Muscle of leg (tissue), 16 donors: ENCODE measurements around the gene PRKACB. TPM values are rescaled to one million over a fixed set of nuclear protein-coding genes. Genes with fewer than 3 reads are reported as not detected.
"Not testable (repeated sequence)": the region's sequence is repeated elsewhere in the genome, so short reads cannot be mapped to it uniquely, and the experiment has no call there.

Experiments used
- DNase-seq: peaks from one replicate; pipeline ENCODE4 v3.0.0; 2013
- H3K27ac ChIP-seq: one replicate; pipeline ENCODE4 v1.5.1; 2013; ENCODE audit warnings: mild to moderate bottlenecking, low read length, control low read depth
- H3K27me3 ChIP-seq: one replicate; pipeline ENCODE4 v1.6.1; 2013; ENCODE audit warnings: low read length; ENCODE audit not compliant: control insufficient read depth, insufficient read depth
- H3K36me3 ChIP-seq: one replicate; pipeline ENCODE4 v1.6.1; 2013; ENCODE audit warnings: low read length; ENCODE audit not compliant: control insufficient read depth, insufficient read depth
- H3K4me1 ChIP-seq: one replicate; pipeline ENCODE4 v1.6.1; 2013; ENCODE audit warnings: low read length; ENCODE audit not compliant: control insufficient read depth, insufficient read depth
- H3K4me3 ChIP-seq: one replicate; pipeline ENCODE4 v1.5.1; 2013; ENCODE audit warnings: low read length, control low read depth
- H3K9me3 ChIP-seq: replicated peaks from 2 replicates; pipeline ENCODE4 v1.6.1; 2013; ENCODE audit warnings: low read depth, low read length; ENCODE audit not compliant: control insufficient read depth
- WGBS: methylation state at CpG from one replicate; pipeline ENCODE4 v1.1.5; 2013; ENCODE audit warnings: missing lambda C conversion rate; ENCODE audit not compliant: insufficient coverage; 5-methylcytosine and 5-hydroxymethylcytosine counted together
- long read RNA-seq, 11 donors: transcript quantifications; one replicate each; lab custom pipeline, GENCODE V29; 2026
- polyA plus RNA-seq, 8 donors: library from polyadenylated mRNA; unstranded; fragments of 120-200 nt; gene quantifications; one replicate each; pipeline versions ENCODE4 v1.2.1 to v1.2.3, GENCODE V29; 2013; ENCODE audit warnings: inconsistent platforms in 1 of 8, low replicate concordance in 1 of 8; ENCODE audit not compliant: insufficient read length in 8 of 8, insufficient read depth in 1 of 8
- total RNA-seq: library from RNA; stranded (reverse); fragments of 120-200 nt; gene quantifications from one replicate; pipeline ENCODE4 v1.2.4, GENCODE V29; 2013

The PRKACB gene
- total RNA-seq (17.9 TPM), polyA plus RNA-seq (10 to 100 TPM; 17.5 to 30.1 (median 22.3) TPM)
- long read RNA-seq, donor 1, full-length matches to known transcripts = 1 of 1 reads
- long read RNA-seq, donor 1, partial matches to known transcripts = 0 of 1 reads
- long read RNA-seq, donor 1, other reads (novel, unspliced or antisense) = 0 of 1 reads
- long read RNA-seq, donor 2 = 0 reads
- long read RNA-seq, donor 3, full-length matches to known transcripts = 5 of 5 reads
- long read RNA-seq, donor 3, partial matches to known transcripts = 0 of 5 reads
- long read RNA-seq, donor 3, other reads (novel, unspliced or antisense) = 0 of 5 reads
- long read RNA-seq, donor 4, full-length matches to known transcripts = 4 of 4 reads
- long read RNA-seq, donor 4, partial matches to known transcripts = 0 of 4 reads
- long read RNA-seq, donor 4, other reads (novel, unspliced or antisense) = 0 of 4 reads
- long read RNA-seq, donor 5, full-length matches to known transcripts = 5 of 5 reads
- long read RNA-seq, donor 5, partial matches to known transcripts = 0 of 5 reads
- long read RNA-seq, donor 5, other reads (novel, unspliced or antisense) = 0 of 5 reads
- long read RNA-seq, donor 6, full-length matches to known transcripts = 3 of 3 reads
- long read RNA-seq, donor 6, partial matches to known transcripts = 0 of 3 reads
- long read RNA-seq, donor 6, other reads (novel, unspliced or antisense) = 0 of 3 reads
- long read RNA-seq, donor 7, full-length matches to known transcripts = 7 of 7 reads
- long read RNA-seq, donor 7, partial matches to known transcripts = 0 of 7 reads
- long read RNA-seq, donor 7, other reads (novel, unspliced or antisense) = 0 of 7 reads
- long read RNA-seq, donor 8, full-length matches to known transcripts = 5 of 5 reads
- long read RNA-seq, donor 8, partial matches to known transcripts = 0 of 5 reads
- long read RNA-seq, donor 8, other reads (novel, unspliced or antisense) = 0 of 5 reads
- long read RNA-seq, donor 9, full-length matches to known transcripts = 3 of 8 reads
- long read RNA-seq, donor 9, partial matches to known transcripts = 5 of 8 reads
- long read RNA-seq, donor 9, other reads (novel, unspliced or antisense) = 0 of 8 reads
- long read RNA-seq, donor 10, full-length matches to known transcripts = 4 of 4 reads
- long read RNA-seq, donor 10, partial matches to known transcripts = 0 of 4 reads
- long read RNA-seq, donor 10, other reads (novel, unspliced or antisense) = 0 of 4 reads
- long read RNA-seq, donor 11, full-length matches to known transcripts = 1 of 1 reads
- long read RNA-seq, donor 11, partial matches to known transcripts = 0 of 1 reads
- long read RNA-seq, donor 11, other reads (novel, unspliced or antisense) = 0 of 1 reads

- DNase-seq = peak; percentile 51
- H3K36me3 ChIP-seq = no peaks in the 10 kb centered on the region
- H3K27me3 ChIP-seq = no peaks in the 10 kb centered on the region
- WGBS = no CpG with 5 or more reads among the region's 2 CpGs
- H3K4me3 ChIP-seq = no peak within 1 kb of the TSS
- no peaks in the 10 kb centered on the region for H3K4me1 ChIP-seq
- no peaks in the 10 kb centered on the region for H3K9me3 ChIP-seq
- H3K27ac ChIP-seq = no peak within 1 kb of the TSS
Measured at GRCh38 chr1:84143796-84144565, at the start of gene PRKACB. PRKACB (plus strand) TSS chr1:84144271; CDS start chr1:84144362, 91 bp downstream.

- H3K36me3 ChIP-seq = no peaks in the 10 kb centered on the region
- DNase-seq = no peak
- H3K4me1 ChIP-seq = no peaks in the 10 kb centered on the region
- no peak overlapping the region for H3K27ac ChIP-seq
- H3K4me3 ChIP-seq = no peak overlapping the region
- H3K27me3 ChIP-seq = no peaks in the 10 kb centered on the region
- peaks cover 3% of the 10 kb centered on the region for H3K9me3 ChIP-seq
Measured at GRCh38 chr1:84095308-84095707, 48.8 kb upstream of the PRKACB start.

- H3K36me3 ChIP-seq = no peaks in the 10 kb centered on the region
- no peak overlapping the region for H3K27ac ChIP-seq
- no peaks in the 10 kb centered on the region for H3K4me1 ChIP-seq
- H3K9me3 ChIP-seq = peaks cover 3% of the 10 kb centered on the region
- no peak overlapping the region for H3K4me3 ChIP-seq
- no peak for DNase-seq
- no peaks in the 10 kb centered on the region for H3K27me3 ChIP-seq
Measured at GRCh38 chr1:84096176-84096575, 47.9 kb upstream of the PRKACB start.

DNA sequence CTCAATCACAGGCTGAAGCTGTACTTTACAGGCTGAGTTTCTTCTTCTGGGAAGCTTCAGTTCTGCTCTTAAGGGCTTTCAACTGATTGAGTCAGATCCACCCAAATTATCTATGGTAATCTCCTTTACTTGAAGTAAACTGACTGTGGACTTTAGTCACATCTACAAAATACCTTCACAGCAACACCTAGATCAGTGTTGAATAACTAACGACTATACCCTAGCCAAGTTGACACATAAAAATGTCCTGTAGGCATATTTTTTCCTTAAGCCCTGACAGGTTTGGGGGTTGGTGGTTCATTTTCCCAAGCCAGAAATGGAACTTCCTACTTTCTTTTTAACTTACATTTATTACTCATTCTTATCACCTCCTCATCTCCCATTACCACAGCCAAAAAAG lies 42.9 kb upstream of the PRKACB start:
- Histone ChIP-seq H3K36me3 (no peaks in the 10 kb centered on the region), H3K9me3 (no peaks in the 10 kb centered on the region), H3K27me3 (no peaks in the 10 kb centered on the region), H3K27ac (no peak overlapping the region), H3K4me1 (peaks cover 4% of the 10 kb centered on the region), H3K4me3 (no peak overlapping the region)
- DNase-seq = no peak
- WGBS = no CpG with 5 or more reads among the region's 1 CpG

DNA sequence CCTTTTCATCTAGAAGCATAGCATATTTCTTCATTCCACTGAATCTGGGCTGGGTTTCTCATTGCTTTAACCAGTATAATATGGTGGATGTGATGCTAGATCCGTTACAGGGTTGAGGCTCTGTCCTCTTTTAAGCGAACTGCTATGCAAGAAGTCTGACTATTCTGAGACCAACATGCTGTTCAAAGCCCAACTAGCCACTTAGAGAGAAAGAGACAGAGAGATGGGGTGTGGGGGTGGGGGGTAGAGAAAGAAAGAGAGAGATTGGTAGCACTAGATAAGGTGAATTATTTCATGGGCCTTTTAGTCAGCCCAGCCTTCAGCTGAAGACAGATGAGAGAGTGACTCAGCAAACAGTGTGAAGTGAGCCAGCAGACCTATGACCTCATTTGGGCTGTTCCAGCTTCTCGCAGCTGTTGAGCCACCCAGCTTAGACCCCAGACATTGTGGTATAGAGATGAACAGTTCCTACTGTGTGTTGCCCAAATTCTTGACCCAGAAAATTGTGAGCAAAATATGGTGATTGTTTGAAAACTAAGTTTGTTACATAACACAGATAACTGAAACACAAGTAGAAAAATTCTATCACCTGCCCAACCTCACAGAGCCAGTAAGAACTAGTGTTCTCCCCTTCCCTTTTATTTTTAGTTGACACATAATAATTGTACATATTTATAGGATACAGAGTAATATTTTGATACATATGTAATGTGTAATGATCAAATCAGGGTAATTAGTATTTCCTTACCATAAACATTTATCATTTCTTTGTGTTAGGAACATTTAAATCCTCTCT lies 40.7 kb upstream of the PRKACB start:
- Histone ChIP-seq H3K27me3 (no peaks in the 10 kb centered on the region), H3K4me1 (peaks cover 4% of the 10 kb centered on the region), H3K27ac (peak overlapping the region; percentile 10), H3K4me3 (no peak overlapping the region), H3K36me3 (no peaks in the 10 kb centered on the region), H3K9me3 (peaks cover 4% of the 10 kb centered on the region)
- peak; percentile 64 for DNase-seq
- 56% methylated on average over 3 of the region's 3 CpGs for WGBS

DNA sequence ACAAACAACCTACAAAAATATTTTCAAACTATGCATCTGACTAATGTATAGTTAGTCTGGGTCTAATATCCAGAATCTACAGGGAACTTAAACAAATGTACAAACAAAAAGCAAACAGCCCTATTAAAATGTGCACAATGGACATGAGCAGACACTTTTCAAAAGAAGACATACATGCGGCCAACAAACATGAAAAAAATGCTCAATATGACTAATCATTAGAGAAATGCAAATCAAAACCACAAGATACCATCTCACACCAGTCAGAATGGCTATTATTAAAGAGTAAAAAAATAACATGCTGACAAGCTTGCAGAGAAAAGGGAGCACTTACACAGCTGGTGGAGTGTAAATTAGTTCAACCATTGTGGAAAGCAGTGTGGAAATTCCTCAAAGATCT lies 36.5 kb upstream of the PRKACB start:
- H3K27me3 ChIP-seq, H3K4me1 ChIP-seq, H3K27ac ChIP-seq, H3K9me3 ChIP-seq, H3K36me3 ChIP-seq, DNase-seq, H3K4me3 ChIP-seq: not testable (repeated sequence)
- WGBS = no CpG with 5 or more reads among the region's 1 CpG

DNA sequence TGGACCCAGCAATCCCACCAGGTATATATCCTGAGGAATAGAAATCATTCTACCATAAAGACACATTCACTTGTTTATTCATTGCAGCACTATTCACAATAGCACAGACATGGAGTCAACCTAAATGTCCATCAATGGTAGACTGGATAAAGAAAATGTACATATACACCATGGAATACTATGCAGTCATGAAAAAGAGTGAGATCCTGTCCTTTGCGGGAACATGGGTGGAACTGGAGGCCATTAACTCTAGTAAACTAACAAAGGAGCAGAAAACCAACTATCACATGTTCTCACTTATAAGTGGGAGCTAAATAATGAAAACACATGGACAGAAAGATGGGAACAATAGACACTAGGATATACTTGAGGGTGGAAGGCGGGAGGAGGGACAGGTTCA lies 36.1 kb upstream of the PRKACB start:
- no peak for DNase-seq
- H3K4me3 ChIP-seq = no peak overlapping the region
- no peaks in the 10 kb centered on the region for H3K36me3 ChIP-seq
- peaks cover 4% of the 10 kb centered on the region for H3K9me3 ChIP-seq
- H3K27ac ChIP-seq = no peak overlapping the region
- WGBS = no CpG with 5 or more reads among the region's 2 CpGs
- H3K27me3 ChIP-seq = no peaks in the 10 kb centered on the region
- peaks cover 4% of the 10 kb centered on the region for H3K4me1 ChIP-seq

DNA sequence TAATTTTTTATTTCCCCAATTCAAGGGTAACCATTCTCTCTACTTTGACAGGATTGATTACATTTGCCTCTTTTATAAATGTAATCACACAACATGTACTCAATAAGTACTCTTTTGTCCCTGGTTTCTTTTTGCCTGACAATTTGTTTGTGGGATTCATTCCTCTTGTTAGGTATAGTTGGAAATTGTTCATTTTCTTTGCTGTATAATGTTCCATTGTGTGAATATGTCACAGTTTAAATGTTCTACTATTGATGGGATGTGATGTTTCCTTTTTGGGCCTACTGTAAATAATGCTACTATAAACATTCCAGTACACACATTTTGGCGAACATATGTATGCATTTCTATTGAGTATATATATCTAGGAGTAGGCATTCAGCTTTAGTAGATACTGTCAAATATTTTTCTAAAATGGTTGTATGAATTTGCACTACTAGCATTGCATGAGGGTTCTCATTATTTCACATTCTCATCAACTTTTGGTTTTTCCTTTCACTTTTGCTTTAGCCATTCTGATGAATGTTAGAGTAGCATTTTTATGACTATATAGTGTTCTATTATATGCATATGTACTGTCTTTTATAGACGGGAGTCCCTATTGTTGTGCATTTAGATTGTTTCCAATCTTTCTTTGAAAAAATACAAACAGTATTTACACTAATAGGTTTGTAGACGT lies 35.0 kb upstream of the PRKACB start:
- Histone ChIP-seq H3K27ac (no peak overlapping the region), H3K9me3 (peaks cover 4% of the 10 kb centered on the region), H3K4me3 (no peak overlapping the region), H3K36me3 (no peaks in the 10 kb centered on the region), H3K4me1 (no peaks in the 10 kb centered on the region), H3K27me3 (no peaks in the 10 kb centered on the region)
- no CpG with 5 or more reads among the region's 3 CpGs for WGBS
- no peak for DNase-seq
